Activated CD4-positive, alpha-beta T cell treated with anti-CD3 and anti-CD28 coated beads, Interleukin-2, Interleukin-4, amounts not matched to agents 100 ng/mL and 50 ng/mL, durations not matched to agents 16 hours and 8 hours (primary cell): ENCODE results near the gene GCLC.
"Not testable (repeated sequence)": the region's sequence is repeated elsewhere in the genome, so short reads cannot be mapped to it uniquely, and the experiment has no call there.

Experiments
- DNase-seq: peaks from one replicate; pipeline ENCODE4 v3.0.0-alpha.2; 2020; ENCODE audit warnings: low spot score

GCLC gene

GRCh38 chr6:53556986-53557715 is 12.2 kb upstream of the GCLC start:
- no peak for DNase-seq

GRCh38 chr6:53553600-53553999 is 8.7 kb upstream of the GCLC start:
- not testable (repeated sequence) for DNase-seq

GRCh38 chr6:53551681-53552080 is 6.8 kb upstream of the GCLC start:
- not testable (repeated sequence) for DNase-seq

- peak; percentile 96 for DNase-seq
Observed at GRCh38 chr6:53547811-53548496, 3.1 kb upstream of the GCLC start.

GRCh38 chr6:53547166-53547810 is 2.4 kb upstream of the GCLC start:
- DNase-seq: no peak

GRCh38 chr6:53546281-53546680 is 1.4 kb upstream of the GCLC start:
- no peak for DNase-seq

- DNase-seq: no peak
Observed at GRCh38 chr6:53544217-53544469, 758 bp downstream of the GCLC start.

GRCh38 chr6:53543359-53544216 is 1.3 kb downstream of the GCLC start:
- peak; percentile 11 for DNase-seq

- DNase-seq: no peak
Observed at GRCh38 chr6:53541900-53542299, 3.0 kb downstream of the GCLC start.

GRCh38 chr6:53540129-53540692 is 4.7 kb downstream of the GCLC start:
- DNase-seq: no peak

- no peak for DNase-seq
Observed at GRCh38 chr6:53539561-53539960, 5.3 kb downstream of the GCLC start.

GRCh38 chr6:53536561-53536960 is 8.3 kb downstream of the GCLC start:
- DNase-seq: no peak

GRCh38 chr6:53532942-53533341 is 12.0 kb downstream of the GCLC start:
- no peak for DNase-seq

GRCh38 chr6:53532061-53532797 is 12.7 kb downstream of the GCLC start:
- no peak for DNase-seq

GRCh38 chr6:53530780-53531386 is 14.0 kb downstream of the GCLC start:
- DNase-seq: no peak

- DNase-seq: no peak
Observed at GRCh38 chr6:53530346-53530745, 14.6 kb downstream of the GCLC start.

- no peak for DNase-seq
Observed at GRCh38 chr6:53529324-53530036, 15.4 kb downstream of the GCLC start.

- DNase-seq: no peak
Observed at GRCh38 chr6:53528107-53528506, 16.8 kb downstream of the GCLC start.

GRCh38 chr6:53527249-53527765 is 17.6 kb downstream of the GCLC start:
- DNase-seq: no peak

GRCh38 chr6:53526000-53526399 is 18.9 kb downstream of the GCLC start:
- DNase-seq: no peak
